Adipocyte (in vitro differentiated cells): Measurements from ENCODE around the gene FMN1.

Experiments used
- DNase-seq: peaks from one replicate; pipeline ENCODE4 v3.0.0-alpha.2; 2015; ENCODE audit warnings: low read depth
- H3K27me3 ChIP-seq: replicated peaks from 2 replicates; pipeline ENCODE4 v1.7.0; 2013; ENCODE audit warnings: mild to moderate bottlenecking, low read length, moderate library complexity; ENCODE audit not compliant: control insufficient read depth, insufficient read depth
- H3K36me3 ChIP-seq: 2 replicates; pipeline ENCODE4 v1.7.0; 2013; ENCODE audit warnings: low read length, mild to moderate bottlenecking, moderate library complexity; ENCODE audit not compliant: control insufficient read depth, insufficient read depth, severe bottlenecking
- H3K4me1 ChIP-seq: 2 replicates; pipeline ENCODE4 v1.7.0; 2013; ENCODE audit warnings: mild to moderate bottlenecking, low read length, moderate library complexity; ENCODE audit not compliant: control insufficient read depth, insufficient read depth
- H3K4me3 ChIP-seq: 2 replicates; pipeline ENCODE4 v1.7.0; 2013; ENCODE audit warnings: mild to moderate bottlenecking, low read length, moderate library complexity
- H3K9ac ChIP-seq: 2 replicates; pipeline ENCODE4 v1.7.0; 2013; ENCODE audit warnings: mild to moderate bottlenecking, low read length, moderate library complexity
- H3K9me3 ChIP-seq: 2 replicates; pipeline ENCODE4 v1.7.0; 2013; ENCODE audit warnings: mild to moderate bottlenecking, low read length, moderate library complexity; ENCODE audit not compliant: control insufficient read depth

Gene FMN1

GRCh38 chr15:33098094-33099058 lies 96.1 kb downstream of the FMN1 start:
- DNase-seq: peak; percentile 65

GRCh38 chr15:33096134-33096533 lies 98.4 kb downstream of the FMN1 start:
- peaks cover 17% of the 10 kb centered on the region for H3K4me1 ChIP-seq
- no peak overlapping the region for H3K9ac ChIP-seq
- H3K9me3 ChIP-seq: no peaks in the 10 kb centered on the region
- no peak overlapping the region for H3K4me3 ChIP-seq
- no peaks in the 10 kb centered on the region for H3K27me3 ChIP-seq
- no peak for DNase-seq
- H3K36me3 ChIP-seq: no peaks in the 10 kb centered on the region

More at GRCh38 chr15:33098094-33099058, 96.1 kb downstream of the FMN1 start:
- Histone ChIP-seq H3K36me3 (no peaks in the 10 kb centered on the region), H3K9me3 (no peaks in the 10 kb centered on the region), H3K9ac (no peak overlapping the region), H3K4me3 (no peak overlapping the region), H3K27me3 (no peaks in the 10 kb centered on the region), H3K4me1 (peaks cover 17% of the 10 kb centered on the region)

GRCh38 chr15:33095641-33096040 lies 98.9 kb downstream of the FMN1 start:
- no peak overlapping the region for H3K4me3 ChIP-seq
- H3K36me3 ChIP-seq: no peaks in the 10 kb centered on the region
- H3K9ac ChIP-seq: no peak overlapping the region
- peaks cover 17% of the 10 kb centered on the region for H3K4me1 ChIP-seq
- no peak for DNase-seq
- H3K9me3 ChIP-seq: no peaks in the 10 kb centered on the region
- no peaks in the 10 kb centered on the region for H3K27me3 ChIP-seq

- no peaks in the 10 kb centered on the region for H3K27me3 ChIP-seq
- peaks cover 30% of the 10 kb centered on the region for H3K4me1 ChIP-seq
Measured at GRCh38 chr15:33094336-33094735, 100.2 kb downstream of the FMN1 start.

GRCh38 chr15:33093222-33093621 lies 101.3 kb downstream of the FMN1 start:
- Histone ChIP-seq H3K4me3 (no peak overlapping the region), H3K27me3 (no peaks in the 10 kb centered on the region), H3K9me3 (no peaks in the 10 kb centered on the region), H3K9ac (no peak overlapping the region), H3K36me3 (no peaks in the 10 kb centered on the region), H3K4me1 (peaks cover 30% of the 10 kb centered on the region)
- DNase-seq: no peak

More at GRCh38 chr15:33094336-33094735, 100.2 kb downstream of the FMN1 start:
- Histone ChIP-seq H3K9me3 (no peaks in the 10 kb centered on the region), H3K36me3 (no peaks in the 10 kb centered on the region), H3K4me3 (no peak overlapping the region), H3K9ac (no peak overlapping the region)
- peak; percentile 50 for DNase-seq

- DNase-seq: no peak
- H3K9me3 ChIP-seq: no peaks in the 10 kb centered on the region
- no peak overlapping the region for H3K9ac ChIP-seq
- no peak overlapping the region for H3K4me3 ChIP-seq
- H3K4me1 ChIP-seq: peaks cover 20% of the 10 kb centered on the region
- H3K36me3 ChIP-seq: no peaks in the 10 kb centered on the region
- no peaks in the 10 kb centered on the region for H3K27me3 ChIP-seq
Measured at GRCh38 chr15:33091983-33092693, 102.4 kb downstream of the FMN1 start.

- no peaks in the 10 kb centered on the region for H3K9me3 ChIP-seq
- DNase-seq: peak; percentile 90
- no peaks in the 10 kb centered on the region for H3K36me3 ChIP-seq
- H3K4me3 ChIP-seq: no peak overlapping the region
- peaks cover 20% of the 10 kb centered on the region for H3K4me1 ChIP-seq
- no peaks in the 10 kb centered on the region for H3K27me3 ChIP-seq
- no peak overlapping the region for H3K9ac ChIP-seq
Measured at GRCh38 chr15:33089878-33090757, 104.4 kb downstream of the FMN1 start.

GRCh38 chr15:33089165-33089877 lies 105.2 kb downstream of the FMN1 start:
- H3K4me3 ChIP-seq: no peak overlapping the region
- DNase-seq: no peak
- no peaks in the 10 kb centered on the region for H3K27me3 ChIP-seq
- no peaks in the 10 kb centered on the region for H3K9me3 ChIP-seq
- H3K9ac ChIP-seq: no peak overlapping the region
- H3K36me3 ChIP-seq: no peaks in the 10 kb centered on the region
- H3K4me1 ChIP-seq: peaks cover 20% of the 10 kb centered on the region

GRCh38 chr15:33086500-33087121 lies 107.9 kb downstream of the FMN1 start:
- Histone ChIP-seq H3K9ac (no peak overlapping the region), H3K36me3 (no peaks in the 10 kb centered on the region), H3K27me3 (no peaks in the 10 kb centered on the region), H3K4me1 (peaks cover 20% of the 10 kb centered on the region), H3K4me3 (no peak overlapping the region), H3K9me3 (no peaks in the 10 kb centered on the region)
- DNase-seq: peak; percentile 88

GRCh38 chr15:33084661-33085060 lies 109.9 kb downstream of the FMN1 start:
- DNase-seq: no peak
- Histone ChIP-seq H3K4me1 (peaks cover 11% of the 10 kb centered on the region), H3K9me3 (no peaks in the 10 kb centered on the region), H3K4me3 (no peak overlapping the region), H3K36me3 (no peaks in the 10 kb centered on the region), H3K9ac (no peak overlapping the region), H3K27me3 (no peaks in the 10 kb centered on the region)
